Neuronal stem cell (in vitro differentiated cells): ENCODE data around the gene MAP7D2.

Experiments used
- DNase-seq: peaks from one replicate; pipeline ENCODE4 v3.0.0-alpha.2; 2013; ENCODE audit warnings: low spot score
- H2AFZ ChIP-seq: one replicate; pipeline ENCODE4 v1.6.1; 2013; ENCODE audit warnings: mild to moderate bottlenecking, low read length, inconsistent platforms
- H2AK5ac ChIP-seq: 2 replicates; pipeline ENCODE4 v1.6.1; 2013; ENCODE audit warnings: low read depth, mild to moderate bottlenecking, inconsistent platforms, low read length, moderate library complexity, mixed read lengths
- H2BK120ac ChIP-seq: 2 replicates; pipeline ENCODE4 v1.6.1; 2013; ENCODE audit warnings: low read depth, mild to moderate bottlenecking, inconsistent platforms, low read length, moderate library complexity, mixed read lengths
- H2BK12ac ChIP-seq: one replicate; pipeline ENCODE4 v1.6.1; 2013; ENCODE audit warnings: low read length, inconsistent platforms
- H2BK15ac ChIP-seq: 2 replicates; pipeline ENCODE4 v1.6.1; 2013; ENCODE audit warnings: mild to moderate bottlenecking, low read length, inconsistent platforms, mixed read lengths
- H2BK5ac ChIP-seq: one replicate; pipeline ENCODE4 v1.6.1; 2013; ENCODE audit warnings: inconsistent platforms, mild to moderate bottlenecking, low read length, moderate library complexity
- H3K14ac ChIP-seq: one replicate; pipeline ENCODE4 v1.6.1; 2013; ENCODE audit warnings: low read length, inconsistent platforms
- H3K18ac ChIP-seq: 2 replicates; pipeline ENCODE4 v1.6.1; 2013; ENCODE audit warnings: low read length, inconsistent platforms
- H3K23ac ChIP-seq: 2 replicates; pipeline ENCODE4 v1.6.1; 2013; ENCODE audit warnings: low read depth, mild to moderate bottlenecking, mixed read lengths, low read length, inconsistent platforms; ENCODE audit not compliant: poor library complexity
- H3K27ac ChIP-seq: replicated peaks from 3 replicates; pipeline ENCODE4 v1.5.1; 2013; ENCODE audit warnings: low read length, inconsistent platforms
- H3K27me3 ChIP-seq, 3 experiments: 2 replicates each; pipeline ENCODE4 v1.6.1; 2013; ENCODE audit warnings: low read length in 3 of 3, mild to moderate bottlenecking in 2 of 3, inconsistent platforms in 1 of 3, low read depth in 1 of 3, mixed read lengths in 1 of 3, moderate library complexity in 1 of 3; ENCODE audit not compliant: control insufficient read depth in 3 of 3, insufficient read depth in 3 of 3
- H3K36me3 ChIP-seq, 2 donors: replicated peaks in 1 of 2; 2 replicates each; pipeline ENCODE4 v1.6.1; 2013; ENCODE audit warnings: low read length in 2 of 2; ENCODE audit not compliant: control insufficient read depth in 2 of 2, insufficient read depth in 2 of 2
- H3K4ac ChIP-seq: 2 replicates; pipeline ENCODE4 v1.6.1; 2013; ENCODE audit warnings: inconsistent platforms, mild to moderate bottlenecking, low read length, moderate library complexity
- H3K4me1 ChIP-seq, 2 donors: 1 replicate in 1 of 2; 2 replicates in 1 of 2; pipeline ENCODE4 v1.6.1; 2013; ENCODE audit warnings: low read length in 2 of 2, low read depth in 1 of 2; ENCODE audit not compliant: control insufficient read depth in 2 of 2, insufficient read depth in 1 of 2
- H3K4me2 ChIP-seq: one replicate; pipeline ENCODE4 v1.6.1; 2013; ENCODE audit warnings: mild to moderate bottlenecking, low read length, inconsistent platforms; ENCODE audit not compliant: insufficient read depth, poor library complexity, severe bottlenecking
- H3K4me3 ChIP-seq, 2 donors: 2 replicates each; pipeline ENCODE4 v1.5.1; 2013; ENCODE audit warnings: low read length in 2 of 2, mild to moderate bottlenecking in 2 of 2, inconsistent platforms in 1 of 2, moderate library complexity in 1 of 2
- H3K79me1 ChIP-seq: one replicate; pipeline ENCODE4 v1.6.1; 2013; ENCODE audit warnings: low read depth, mild to moderate bottlenecking, inconsistent platforms, low read length, moderate library complexity
- H3K9ac ChIP-seq: one replicate; pipeline ENCODE4 v1.6.1; 2013; ENCODE audit warnings: mild to moderate bottlenecking, low read depth, low read length, inconsistent platforms; ENCODE audit not compliant: poor library complexity
- H3K9me3 ChIP-seq, 2 donors: replicated peaks in 1 of 2; 2 replicates each; pipeline versions ENCODE3 to v1.6.1; 2013; ENCODE audit warnings: low read length in 2 of 2, mild to moderate bottlenecking in 2 of 2, inconsistent platforms in 1 of 2, low read depth in 1 of 2, mixed read lengths in 1 of 2, moderate library complexity in 1 of 2; ENCODE audit not compliant: control insufficient read depth in 2 of 2, insufficient read depth in 1 of 2
- H4K8ac ChIP-seq: one replicate; pipeline ENCODE4 v1.6.1; 2013; ENCODE audit warnings: low read depth, mild to moderate bottlenecking, inconsistent platforms, low read length, moderate library complexity
- H4K91ac ChIP-seq: one replicate; pipeline ENCODE4 v1.6.1; 2013; ENCODE audit warnings: low read length, low read depth, mild to moderate bottlenecking, inconsistent platforms; ENCODE audit not compliant: poor library complexity
- WGBS, 2 donors: extraction: QIAGEN DNeasy Blood & Tissue Kit; methylation state at CpG; one replicate each; pipeline ENCODE4 v1.1.7; 2013; ENCODE audit warnings: missing lambda C conversion rate in 2 of 2, mixed read lengths in 1 of 2; ENCODE audit not compliant: insufficient read length in 2 of 2, insufficient replicate concordance in 1 of 2; ENCODE audit errors: extremely low coverage in 2 of 2; 5-methylcytosine and 5-hydroxymethylcytosine counted together

Gene MAP7D2

DNA sequence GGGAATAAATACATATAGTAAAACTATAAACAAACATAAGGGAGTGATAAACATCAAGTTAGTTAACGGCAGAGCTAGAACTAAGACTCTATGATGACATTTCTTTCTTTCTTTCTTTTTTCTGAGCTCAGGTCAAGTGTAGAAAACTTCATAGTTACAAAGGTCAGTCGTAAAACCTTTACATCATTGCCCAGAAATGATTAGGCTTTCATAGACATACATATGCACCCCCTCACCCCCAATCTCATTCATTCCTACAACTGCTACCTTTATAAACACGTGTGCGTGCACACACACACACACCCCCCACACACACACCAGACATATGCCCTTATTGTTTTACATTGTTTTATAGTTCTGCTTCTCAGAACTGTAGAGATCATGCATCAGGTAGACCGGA, 19.2 kb upstream of the MAP7D2 start:
- Histone ChIP-seq H3K18ac (no peak overlapping the region), H4K8ac (no peak overlapping the region), H2BK5ac (no peak overlapping the region), H3K4ac (no peak overlapping the region), H2BK15ac (no peak overlapping the region), H3K9ac (no peak overlapping the region), H3K14ac (no peak overlapping the region), H3K23ac (no peak overlapping the region), H2BK12ac (no peak overlapping the region), H3K4me1 (no peaks in the 10 kb centered on the region), H3K79me1 (no peaks in the 10 kb centered on the region), H3K4me2 (no peak overlapping the region), H3K9me3 (no peaks in the 10 kb centered on the region), H3K4me3 (no peak overlapping the region), H3K27ac (no peak overlapping the region), H3K36me3 (peaks cover 3 to 90% of the 10 kb centered on the region in 2 donors), H3K27me3 (no peaks in the 10 kb centered on the region), H2BK120ac (no peak overlapping the region), H4K91ac (no peak overlapping the region), H2AK5ac (no peak overlapping the region), H2AFZ (no peak overlapping the region)
- no peak for DNase-seq
- no CpG with 5 or more reads among the region's 5 CpGs for WGBS, 2 donors

DNA sequence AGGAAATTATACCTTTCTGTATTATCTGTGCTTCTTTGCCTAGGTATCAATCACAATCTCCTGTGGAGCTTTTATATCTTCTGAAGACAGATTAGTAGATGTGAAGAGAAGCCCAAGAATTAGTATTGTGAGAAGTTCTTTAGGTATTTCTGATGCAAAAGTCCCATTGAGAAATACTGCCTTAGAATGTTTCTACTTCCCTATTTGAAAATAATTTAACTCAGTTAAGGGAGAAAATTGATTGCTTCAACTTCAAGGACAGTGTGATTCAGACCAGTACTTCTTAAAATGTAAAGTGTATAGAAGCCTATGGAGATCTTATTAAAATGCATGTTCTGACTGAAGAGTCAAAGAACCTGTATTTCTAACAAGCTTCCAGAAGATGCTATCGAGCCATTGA, 16.0 kb upstream of the MAP7D2 start:
- no peak overlapping the region for H3K4me3 ChIP-seq
- no peak for DNase-seq
- H3K79me1 ChIP-seq = no peaks in the 10 kb centered on the region
- no peak overlapping the region for H2BK120ac ChIP-seq
- H3K36me3 ChIP-seq = peaks cover 2 to 89% of the 10 kb centered on the region in 2 donors
- H3K9ac ChIP-seq = no peak overlapping the region
- H3K14ac ChIP-seq = no peak overlapping the region
- no peak overlapping the region for H3K18ac ChIP-seq
- no CpG with 5 or more reads among the region's 1 CpG for WGBS, 2 donors
- H4K91ac ChIP-seq = no peak overlapping the region
- H3K27ac ChIP-seq = no peak overlapping the region
- H3K9me3 ChIP-seq = no peaks in the 10 kb centered on the region
- H3K4me1 ChIP-seq = no peaks in the 10 kb centered on the region
- H2BK12ac ChIP-seq = no peak overlapping the region
- H4K8ac ChIP-seq = no peak overlapping the region
- H3K4ac ChIP-seq = no peak overlapping the region
- H2BK5ac ChIP-seq = no peak overlapping the region
- H3K4me2 ChIP-seq = no peak overlapping the region
- H2AK5ac ChIP-seq = no peak overlapping the region
- H3K23ac ChIP-seq = no peak overlapping the region
- no peaks in the 10 kb centered on the region for H3K27me3 ChIP-seq
- no peak overlapping the region for H2BK15ac ChIP-seq
- H2AFZ ChIP-seq = no peak overlapping the region

DNA sequence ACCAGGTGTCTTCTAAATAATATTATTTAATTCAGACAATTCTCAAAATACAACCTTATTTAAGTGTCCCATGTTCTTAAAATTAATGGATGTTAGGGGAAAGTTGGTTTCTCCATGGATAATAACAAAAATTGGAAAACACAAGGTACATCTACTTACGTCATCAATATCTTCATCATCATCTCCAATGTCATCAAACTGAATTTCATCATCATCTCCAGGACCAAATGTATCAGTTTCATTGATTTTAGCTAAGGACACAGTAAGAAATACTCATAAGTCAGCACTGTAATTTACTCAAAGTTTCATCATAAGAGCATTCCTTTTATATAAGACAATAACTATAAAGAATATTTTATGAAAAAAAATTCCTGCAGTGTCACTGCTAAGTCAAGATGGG, 13.7 kb upstream of the MAP7D2 start:
- H3K79me1 ChIP-seq = no peaks in the 10 kb centered on the region
- no peak overlapping the region for H3K9ac ChIP-seq
- no CpG with 5 or more reads among the region's 1 CpG for WGBS, 2 donors
- peaks cover 0 to 71% of the 10 kb centered on the region in 2 donors for H3K36me3 ChIP-seq
- H2BK5ac ChIP-seq = no peak overlapping the region
- no peak overlapping the region for H2BK120ac ChIP-seq
- H3K4ac ChIP-seq = no peak overlapping the region
- H2AK5ac ChIP-seq = no peak overlapping the region
- H3K9me3 ChIP-seq = no peaks in the 10 kb centered on the region
- no peak overlapping the region for H3K27ac ChIP-seq
- H3K4me3 ChIP-seq = no peak overlapping the region
- H2BK15ac ChIP-seq = no peak overlapping the region
- DNase-seq = no peak
- no peaks in the 10 kb centered on the region for H3K4me1 ChIP-seq
- H4K91ac ChIP-seq = no peak overlapping the region
- no peaks in the 10 kb centered on the region for H3K27me3 ChIP-seq
- no peak overlapping the region for H3K23ac ChIP-seq
- H2BK12ac ChIP-seq = no peak overlapping the region
- H3K4me2 ChIP-seq = no peak overlapping the region
- H3K14ac ChIP-seq = no peak overlapping the region
- no peak overlapping the region for H3K18ac ChIP-seq
- H4K8ac ChIP-seq = no peak overlapping the region
- no peak overlapping the region for H2AFZ ChIP-seq

DNA sequence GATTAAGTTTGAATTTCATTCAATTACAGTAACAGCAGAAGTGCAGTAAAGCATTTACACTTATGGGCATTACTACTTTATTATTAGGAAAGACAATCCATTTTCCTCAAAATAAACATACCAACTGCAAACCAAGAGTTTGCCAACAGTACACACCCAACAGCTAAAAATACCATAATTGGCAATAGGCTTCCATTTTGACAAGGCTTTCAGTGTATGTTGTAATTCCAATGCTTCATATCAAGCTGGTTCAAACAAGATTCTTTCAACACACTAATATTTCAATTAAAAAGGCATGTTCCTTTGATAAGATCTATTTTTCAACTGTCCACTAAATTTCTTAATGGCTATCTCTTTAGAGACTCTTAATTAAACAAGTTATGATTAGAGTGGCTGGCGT, 12.8 kb upstream of the MAP7D2 start:
- Histone ChIP-seq H3K4ac (no peak overlapping the region), H3K14ac (no peak overlapping the region), H2BK15ac (no peak overlapping the region), H4K8ac (no peak overlapping the region), H2BK5ac (no peak overlapping the region), H3K9me3 (no peaks in the 10 kb centered on the region), H2BK12ac (no peak overlapping the region), H3K18ac (no peak overlapping the region), H2AFZ (no peak overlapping the region), H3K36me3 (peaks cover 0 to 70% of the 10 kb centered on the region in 2 donors), H2AK5ac (no peak overlapping the region), H4K91ac (no peak overlapping the region), H3K27me3 (no peaks in the 10 kb centered on the region), H3K23ac (no peak overlapping the region), H3K9ac (no peak overlapping the region), H3K4me1 (no peaks in the 10 kb centered on the region), H3K27ac (no peak overlapping the region), H2BK120ac (no peak overlapping the region), H3K4me3 (no peak overlapping the region), H3K79me1 (no peaks in the 10 kb centered on the region), H3K4me2 (no peak overlapping the region)
- WGBS, 2 donors = no CpG with 5 or more reads among the region's 1 CpG
- no peak for DNase-seq
